HUES64 (cell line): ENCODE results near the gene CFH.
"Not testable (repeated sequence)": the region's sequence is repeated elsewhere in the genome, so short reads cannot be mapped to it uniquely, and the experiment has no call there.

Experiments used
- H3K27ac ChIP-seq: 2 replicates; pipeline ENCODE4 v1.7.0; 2013; ENCODE audit warnings: low read depth, low read length, inconsistent platforms
- H3K27me3 ChIP-seq: 2 replicates; pipeline ENCODE4 v1.6.1; 2013; ENCODE audit warnings: mild to moderate bottlenecking, low read length; ENCODE audit not compliant: insufficient read depth
- H3K36me3 ChIP-seq: 2 replicates; pipeline ENCODE4 v1.6.1; 2013; ENCODE audit warnings: mild to moderate bottlenecking, low read length; ENCODE audit not compliant: insufficient read depth
- H3K4me1 ChIP-seq: 2 replicates; pipeline ENCODE4 v1.6.1; 2013; ENCODE audit warnings: mild to moderate bottlenecking, low read length, moderate library complexity; ENCODE audit not compliant: insufficient read depth
- H3K4me3 ChIP-seq: 2 replicates; pipeline ENCODE4 v1.5.1; 2013; ENCODE audit warnings: mild to moderate bottlenecking, low read length, moderate library complexity
- H3K9ac ChIP-seq: 2 replicates; pipeline ENCODE4 v1.6.1; 2013; ENCODE audit warnings: mild to moderate bottlenecking, low read depth, low read length
- H3K9me3 ChIP-seq: 2 replicates; pipeline ENCODE4 v1.6.1; 2013; ENCODE audit warnings: low read depth, low read length; ENCODE audit not compliant: insufficient read depth
- WGBS: fragments of 150-250, 120-280 bp; methylation state at CpG from one replicate; pipeline ENCODE4 v1.1.7; 2013; ENCODE audit warnings: missing lambda C conversion rate; 5-methylcytosine and 5-hydroxymethylcytosine counted together

Gene CFH

GRCh38 chr1:196701144-196701543 is 49.3 kb downstream of the CFH start:
- Histone ChIP-seq H3K27me3 (no peaks in the 10 kb centered on the region), H3K9me3 (no peaks in the 10 kb centered on the region), H3K4me1 (no peaks in the 10 kb centered on the region), H3K36me3 (no peaks in the 10 kb centered on the region), H3K4me3 (no peak overlapping the region), H3K27ac (no peak overlapping the region), H3K9ac (no peak overlapping the region)
- WGBS: 89% methylated on average over 1 of the region's 1 CpG

- WGBS: 90% methylated on average over 2 of the region's 2 CpGs
- H3K36me3 ChIP-seq, H3K4me3 ChIP-seq, H3K9me3 ChIP-seq, H3K27ac ChIP-seq, H3K9ac ChIP-seq, H3K4me1 ChIP-seq, H3K27me3 ChIP-seq: not testable (repeated sequence)
These were observed 58.0 kb downstream of the CFH start for GRCh38 chr1:196709892-196710291.

GRCh38 chr1:196717868-196718267 is 66.0 kb downstream of the CFH start:
- no peak overlapping the region for H3K27ac ChIP-seq
- H3K27me3 ChIP-seq: no peaks in the 10 kb centered on the region
- no peak overlapping the region for H3K4me3 ChIP-seq
- H3K4me1 ChIP-seq: no peaks in the 10 kb centered on the region
- H3K9me3 ChIP-seq: no peaks in the 10 kb centered on the region
- H3K9ac ChIP-seq: no peak overlapping the region
- WGBS: 86% methylated on average over 2 of the region's 2 CpGs
- no peaks in the 10 kb centered on the region for H3K36me3 ChIP-seq

- Histone ChIP-seq H3K4me1 (no peaks in the 10 kb centered on the region), H3K36me3 (no peaks in the 10 kb centered on the region), H3K27me3 (no peaks in the 10 kb centered on the region), H3K9me3 (no peaks in the 10 kb centered on the region), H3K4me3 (no peak overlapping the region), H3K9ac (no peak overlapping the region), H3K27ac (no peak overlapping the region)
- WGBS: 83% methylated on average over 14 of the region's 14 CpGs
These were observed 71.7 kb downstream of the CFH start for GRCh38 chr1:196723325-196724185.

- H3K4me1 ChIP-seq: 0 out of 2 replicates have a peak, but pooled peaks cover 4% of the 10 kb centered on the region
- whole genome bisulfite sequencing: 78% methylated on average over 1 of the region's 2 CpGs
- no peaks in the 10 kb centered on the region; the same call in 1 of the 2 replicates for H3K9me3 ChIP-seq
- H3K27me3 ChIP-seq: no peaks in the 10 kb centered on the region
- no peak overlapping the region for H3K4me3 ChIP-seq
- H3K36me3 ChIP-seq: no peaks in the 10 kb centered on the region
- H3K27ac ChIP-seq: no peak overlapping the region
- no peak overlapping the region for H3K9ac ChIP-seq
These were observed 80.7 kb downstream of the CFH start for GRCh38 chr1:196732526-196732925.

- WGBS: 90% methylated on average over 11 of the region's 11 CpGs
- peaks cover 6% of the 10 kb centered on the region; the same call in 1 of the 2 replicates for H3K9me3 ChIP-seq
- H3K27me3 ChIP-seq: no peaks in the 10 kb centered on the region
- H3K4me1 ChIP-seq: 0 out of 2 replicates have a peak, but pooled peaks cover 4% of the 10 kb centered on the region
- no peak overlapping the region for H3K27ac ChIP-seq
- no peak overlapping the region for H3K4me3 ChIP-seq
- no peaks in the 10 kb centered on the region for H3K36me3 ChIP-seq
- H3K9ac ChIP-seq: no peak overlapping the region
These were observed 81.5 kb downstream of the CFH start for GRCh38 chr1:196733091-196733970.

- no peaks in the 10 kb centered on the region for H3K27me3 ChIP-seq
- H3K36me3 ChIP-seq: no peaks in the 10 kb centered on the region
- H3K4me1 ChIP-seq: 0 out of 2 replicates have a peak, but pooled peaks cover 4% of the 10 kb centered on the region
- no peak overlapping the region for H3K4me3 ChIP-seq
- peaks cover 13% of the 10 kb centered on the region for H3K9me3 ChIP-seq
- H3K27ac ChIP-seq: no peak overlapping the region
- H3K9ac ChIP-seq: no peak overlapping the region
These were observed 82.2 kb downstream of the CFH start for GRCh38 chr1:196734006-196734405.

- Histone ChIP-seq H3K4me1 (0 out of 2 replicates have a peak, but pooled peaks cover 4% of the 10 kb centered on the region), H3K9ac (no peak overlapping the region), H3K27me3 (no peaks in the 10 kb centered on the region), H3K36me3 (no peaks in the 10 kb centered on the region), H3K9me3 (peaks cover 17% of the 10 kb centered on the region), H3K27ac (no peak overlapping the region), H3K4me3 (no peak overlapping the region)
- WGBS: 93% methylated on average over 1 of the region's 2 CpGs
These were observed 82.6 kb downstream of the CFH start for GRCh38 chr1:196734460-196734859.

- Histone ChIP-seq H3K36me3 (no peaks in the 10 kb centered on the region), H3K9ac (no peak overlapping the region), H3K4me3 (no peak overlapping the region), H3K9me3 (peaks cover 19% of the 10 kb centered on the region), H3K27me3 (no peaks in the 10 kb centered on the region), H3K27ac (no peak overlapping the region), H3K4me1 (0 out of 2 replicates have a peak, but pooled peaks cover 4% of the 10 kb centered on the region)
These were observed 86.9 kb downstream of the CFH start for GRCh38 chr1:196738730-196739129.

- H3K27ac ChIP-seq, H3K9ac ChIP-seq, H3K27me3 ChIP-seq, H3K4me1 ChIP-seq, H3K4me3 ChIP-seq, H3K36me3 ChIP-seq: not testable (repeated sequence)
- H3K9me3 ChIP-seq: peaks cover 14% of the 10 kb centered on the region
- WGBS: 62% methylated on average over 4 of the region's 6 CpGs
These were observed 91.4 kb downstream of the CFH start for GRCh38 chr1:196743244-196743643.

- H3K9me3 ChIP-seq, H3K9ac ChIP-seq, H3K4me1 ChIP-seq, H3K4me3 ChIP-seq, H3K27me3 ChIP-seq, H3K36me3 ChIP-seq, H3K27ac ChIP-seq: not testable (repeated sequence)
- 90% methylated on average over 3 of the region's 4 CpGs for WGBS
These were observed 113.3 kb downstream of the CFH start for GRCh38 chr1:196765019-196765740.
